ENCODE measurements around the gene TCEA2.
A peak's percentile ranks its signal among the peaks of the same experiment; 100 is the strongest.

The TCEA2 gene

DNA sequence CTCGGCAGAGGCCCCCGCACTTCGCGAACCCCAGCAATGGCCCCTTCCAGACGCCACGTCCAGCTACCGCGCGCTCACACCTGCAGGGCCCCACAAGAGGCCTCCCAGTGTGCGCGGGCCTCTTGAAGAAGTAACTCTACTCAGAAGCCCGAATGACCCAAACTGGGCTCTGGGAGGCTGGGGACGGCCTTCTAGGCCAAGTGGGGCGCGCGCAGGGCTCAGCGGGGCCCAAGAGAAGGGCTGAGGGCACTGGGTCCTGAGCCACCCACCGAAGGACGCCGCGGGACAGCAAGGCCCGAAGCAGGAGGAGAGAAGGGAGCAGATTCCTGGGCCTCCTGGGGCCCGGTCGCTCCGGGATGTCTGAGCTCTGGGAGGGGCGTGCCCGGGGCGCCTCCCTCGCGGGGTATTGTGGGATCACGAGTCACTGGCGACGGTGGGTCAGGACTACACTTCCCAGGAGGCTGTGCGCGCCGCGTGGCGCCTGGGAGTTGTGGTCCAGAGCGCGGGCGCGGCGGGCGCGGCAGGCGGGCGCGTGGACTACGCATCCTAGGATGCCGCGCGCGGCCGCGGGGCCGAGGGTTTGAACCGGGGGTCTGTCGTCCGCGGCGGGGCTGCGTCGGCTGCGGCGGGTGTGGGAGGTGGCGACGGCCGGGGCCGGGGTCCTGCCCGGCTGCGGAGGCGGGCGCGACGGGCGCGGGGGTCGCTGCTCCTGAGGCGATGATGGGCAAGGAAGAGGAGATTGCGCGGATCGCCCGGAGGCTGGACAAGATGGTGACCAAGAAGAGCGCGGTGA is at the start of gene TCEA2:
TSS of gene TCEA2 (plus strand) at position 603 of the 793 bp plus-strand sequence. CDS start at position 718, 115 bp downstream.
- DNase-seq (ENCODE audit: low read depth in 2 of 2) = peak; percentile 91 to 94

GRCh38 chr20:64015635-64016034 is 47.4 kb upstream of the TCEA2 start:
- DNase-seq (ENCODE audit: low read depth in 2 of 2) = no peak

GRCh38 chr20:64021124-64021975 is 41.6 kb upstream of the TCEA2 start:
- DNase-seq (ENCODE audit: low read depth in 2 of 2) = no peak

DNA sequence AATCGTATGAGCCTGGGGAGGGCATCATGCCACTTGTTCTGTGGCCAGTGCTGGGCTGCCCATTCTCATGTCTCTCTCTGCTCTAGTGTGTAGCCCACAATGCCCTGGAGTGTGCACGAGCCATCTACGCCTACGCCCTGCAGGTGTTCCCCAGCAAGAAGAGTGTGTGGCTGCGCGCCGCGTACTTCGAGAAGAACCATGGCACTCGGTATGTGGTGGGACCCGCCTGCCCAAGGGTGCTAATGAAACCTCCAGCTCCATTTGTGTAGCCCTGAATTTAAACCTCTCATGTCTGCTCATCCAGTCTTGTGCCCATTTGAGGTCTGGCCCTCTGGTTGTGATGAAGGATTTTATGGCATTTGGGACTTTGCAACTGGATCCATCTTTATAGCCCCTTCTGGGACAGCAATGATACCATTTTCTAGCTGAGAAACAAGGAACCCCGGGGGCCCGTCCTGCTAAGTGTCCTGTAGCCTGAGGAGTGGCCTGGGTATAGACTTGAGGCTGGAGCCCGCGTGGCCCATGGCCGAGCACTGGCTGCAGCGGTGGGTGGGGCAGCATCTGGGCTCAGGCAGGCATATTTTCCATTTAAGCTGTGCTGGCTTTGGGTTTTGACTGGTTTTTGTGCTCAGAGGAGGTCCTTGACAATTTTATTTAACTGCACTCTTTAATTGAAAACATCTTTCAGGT is 40.2 kb upstream of the TCEA2 start:
- no peak for DNase-seq (ENCODE audit: low read depth in 2 of 2)

GRCh38 chr20:64023361-64024140 is 39.4 kb upstream of the TCEA2 start:
- no peak for DNase-seq (ENCODE audit: low read depth in 2 of 2)

- no peak for DNase-seq (ENCODE audit: low read depth in 2 of 2)
Measured at GRCh38 chr20:64024141-64024990, 38.6 kb upstream of the TCEA2 start.

DNA sequence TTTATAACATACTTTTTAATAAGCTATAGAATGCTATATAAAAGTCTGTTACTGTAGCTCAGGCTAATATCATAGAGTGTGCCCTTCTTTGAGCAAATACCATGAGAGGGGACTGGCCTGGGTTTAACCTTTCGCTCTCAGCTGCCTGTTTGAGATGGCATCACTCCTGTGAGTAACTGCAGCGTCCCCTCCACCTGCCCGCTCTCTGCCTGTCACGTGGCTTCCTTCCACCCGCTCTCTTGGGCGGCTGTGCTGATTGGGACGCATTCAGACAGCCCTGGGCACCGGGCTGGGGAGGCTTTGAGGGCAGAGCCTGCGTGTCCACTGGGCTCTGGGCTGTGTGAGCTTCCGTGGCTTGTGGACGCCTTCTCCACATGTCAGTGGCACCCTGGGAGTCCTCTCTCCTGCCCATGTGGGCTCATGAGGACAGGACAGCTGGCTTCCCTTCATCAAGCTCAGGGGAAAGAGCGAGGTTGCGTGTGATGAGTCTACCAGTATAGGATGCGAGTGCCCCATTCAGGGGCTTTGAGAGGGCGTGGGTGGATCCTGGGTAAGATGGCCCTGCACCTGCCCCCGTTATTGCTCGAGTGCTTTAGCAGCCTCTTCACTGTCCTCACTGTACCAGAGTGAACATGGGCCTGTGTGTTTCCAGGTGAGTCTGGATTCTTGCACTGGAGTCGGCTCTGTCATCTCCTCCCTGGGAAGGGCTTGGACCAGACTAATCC is 37.7 kb upstream of the TCEA2 start:
- DNase-seq (ENCODE audit: low read depth in 2 of 2) = no peak

- no peak for DNase-seq (ENCODE audit: low read depth in 2 of 2)
Measured at GRCh38 chr20:64025826-64026412, 37.1 kb upstream of the TCEA2 start.

DNA sequence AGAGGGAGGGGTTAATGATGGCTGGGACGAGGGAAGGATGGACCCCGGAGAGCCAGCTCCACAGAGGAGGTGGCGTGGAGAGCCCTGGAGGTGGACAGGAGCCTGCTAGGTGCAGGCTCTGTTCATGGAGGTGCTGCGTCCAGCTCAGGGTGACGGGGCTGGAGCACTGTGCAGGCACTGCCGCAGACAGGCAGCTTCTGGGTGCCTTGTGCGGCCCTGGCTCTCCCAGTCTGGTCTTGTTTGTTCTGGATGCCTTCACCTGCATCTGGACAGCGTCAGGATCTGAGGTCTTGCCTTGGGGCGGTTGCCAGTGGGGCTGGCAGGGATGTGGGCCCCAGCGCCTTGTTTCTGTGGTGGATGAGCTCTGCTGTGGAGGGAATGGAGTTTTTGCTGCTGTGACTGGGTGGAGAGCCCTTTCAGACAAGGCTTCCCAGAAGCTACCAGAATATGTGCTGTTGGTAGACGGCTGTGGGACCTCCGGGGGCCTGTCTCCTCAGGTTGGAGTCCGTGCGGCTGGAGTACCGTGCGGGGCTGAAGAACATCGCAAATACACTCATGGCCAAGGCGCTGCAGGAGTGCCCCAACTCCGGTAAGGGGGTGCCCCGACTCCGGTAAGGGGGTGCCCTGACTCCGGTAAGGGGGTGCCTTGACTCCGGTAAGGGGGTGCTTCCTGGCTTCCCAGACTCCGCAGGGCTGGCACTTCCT is 34.9 kb upstream of the TCEA2 start:
- DNase-seq (ENCODE audit: low read depth in 2 of 2) = no peak

GRCh38 chr20:64029293-64030117 is 33.5 kb upstream of the TCEA2 start:
- DNase-seq (ENCODE audit: low read depth in 2 of 2) = no peak

DNA sequence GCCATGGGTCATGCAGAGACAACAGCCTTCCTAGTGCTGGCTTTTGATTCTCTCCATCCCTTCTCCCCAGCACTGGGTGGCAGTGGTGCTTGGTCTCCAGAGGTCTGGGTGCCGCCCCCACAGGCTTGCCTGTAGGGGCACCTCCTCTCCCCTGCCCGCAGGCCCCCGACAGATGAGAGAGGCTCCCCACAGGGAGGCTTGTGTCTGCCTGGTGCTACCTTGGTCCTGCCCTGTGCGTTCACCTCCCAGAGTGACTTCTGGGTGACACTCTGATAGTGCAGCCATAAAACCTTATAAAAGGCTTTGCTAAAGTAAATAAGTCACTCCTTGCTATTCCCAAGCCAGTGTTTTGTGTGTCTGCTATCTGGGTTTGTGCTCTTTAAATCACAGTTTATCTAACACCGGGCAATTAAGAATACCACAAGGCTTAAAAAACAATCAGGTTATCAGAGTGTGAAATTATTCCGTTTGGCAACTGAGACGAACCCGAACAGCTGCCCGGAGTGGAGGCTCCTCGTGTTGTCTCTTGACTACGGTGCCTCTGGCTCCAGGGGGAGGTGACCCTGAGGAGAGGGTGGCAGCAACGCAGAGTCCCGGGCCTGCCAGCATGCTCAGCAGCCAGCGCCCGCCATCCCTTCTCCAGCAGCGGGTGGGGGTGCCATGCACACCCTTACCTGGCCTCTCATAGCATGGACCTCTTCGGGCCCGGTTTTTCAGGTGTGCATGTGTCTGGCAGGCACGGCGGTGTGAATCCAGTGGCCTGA is 32.4 kb upstream of the TCEA2 start:
- DNase-seq (ENCODE audit: low read depth in 2 of 2) = no peak

DNA sequence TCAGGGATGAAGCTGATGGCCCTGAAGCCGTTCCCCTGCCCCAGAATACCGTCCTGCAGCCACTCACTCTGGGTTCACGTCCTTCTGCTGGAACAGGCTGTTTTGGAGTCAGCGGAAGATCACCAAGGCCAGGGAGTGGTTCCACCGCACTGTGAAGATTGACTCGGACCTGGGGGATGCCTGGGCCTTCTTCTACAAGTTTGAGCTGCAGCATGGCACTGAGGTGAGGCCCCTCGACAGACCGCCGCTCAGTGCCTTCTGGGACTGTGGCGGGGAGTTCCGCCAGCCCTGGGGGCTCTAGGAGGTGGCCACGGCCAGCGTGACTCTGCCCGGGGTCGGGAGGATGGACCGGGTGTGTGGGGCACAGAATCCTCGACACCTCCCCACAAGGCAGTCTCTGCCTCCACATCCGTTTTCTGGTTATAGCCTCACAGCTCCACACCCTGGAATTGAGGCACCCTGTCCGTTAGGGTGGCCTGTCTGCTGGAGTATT is 31.1 kb upstream of the TCEA2 start:
- no peak for DNase-seq (ENCODE audit: low read depth in 2 of 2)

GRCh38 chr20:64032706-64033624 is 30.0 kb upstream of the TCEA2 start:
- no peak for DNase-seq (ENCODE audit: low read depth in 2 of 2)

DNA sequence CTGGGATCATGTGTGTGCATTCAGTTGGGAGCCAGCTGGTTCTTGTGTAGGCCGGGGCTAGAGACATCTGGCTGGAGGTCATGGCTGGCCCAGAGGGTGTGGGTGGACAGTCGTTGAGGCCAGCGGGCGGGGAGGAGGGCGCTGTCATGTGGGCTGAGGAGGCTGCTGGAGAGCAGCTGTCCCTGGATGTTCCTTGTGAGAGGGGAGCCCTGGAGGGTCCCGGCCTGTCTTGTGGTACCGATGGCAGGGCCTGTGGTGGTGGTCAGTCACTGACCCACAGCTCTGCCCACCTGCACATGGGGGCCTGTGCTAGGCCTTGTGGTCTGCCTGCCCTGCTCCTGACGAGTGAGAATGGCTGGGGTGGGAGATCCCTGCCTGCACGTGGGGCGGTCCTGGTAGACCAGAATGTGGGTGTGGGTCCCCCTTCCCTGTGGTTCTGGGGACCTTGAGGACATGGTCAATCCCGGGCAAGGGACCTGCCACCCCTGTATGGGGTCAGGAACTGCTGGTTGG is 29.0 kb upstream of the TCEA2 start:
- DNase-seq (ENCODE audit: low read depth in 2 of 2) = no peak

DNA sequence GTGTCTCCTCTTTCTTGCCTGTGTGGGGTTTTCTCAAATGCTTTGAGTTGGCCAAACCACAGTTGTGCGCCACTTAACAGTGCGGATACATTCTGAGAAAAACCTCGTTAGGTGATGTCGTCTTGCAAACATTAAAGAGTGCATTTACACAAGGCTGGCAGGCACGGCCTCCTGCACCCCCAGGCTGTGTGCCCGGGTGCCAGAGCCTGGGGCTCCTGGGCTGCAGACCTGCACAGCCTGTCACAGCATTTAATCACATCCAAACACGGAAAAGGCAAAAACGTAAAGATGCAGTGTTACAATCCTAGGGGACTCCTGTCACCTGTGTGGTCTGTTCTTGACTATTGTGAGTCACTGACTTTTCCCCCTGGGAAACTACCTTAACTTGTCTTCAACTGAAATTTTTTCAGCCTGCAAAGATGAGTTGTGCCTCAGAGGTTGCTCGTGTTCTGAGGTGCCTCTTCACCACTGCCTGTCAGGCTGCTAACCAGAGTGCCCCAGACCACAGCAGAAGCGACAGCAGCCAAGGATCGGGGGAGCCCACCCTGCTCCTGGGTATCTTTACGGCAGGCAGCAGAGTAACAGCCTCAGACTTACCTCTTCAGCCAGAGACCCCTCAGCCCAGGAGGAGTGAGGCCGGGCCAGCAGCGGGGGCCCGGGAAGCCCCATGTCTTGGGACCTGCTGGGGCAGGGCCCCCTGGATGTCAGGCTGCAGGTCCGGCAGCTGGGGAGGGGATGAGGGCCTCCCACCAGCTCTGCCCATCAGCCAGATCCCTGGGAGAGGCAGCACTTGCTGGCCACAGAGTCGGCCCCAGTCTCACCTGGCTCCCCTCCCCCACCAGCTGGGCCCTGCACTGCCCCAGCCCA is 27.7 kb upstream of the TCEA2 start:
- no peak for DNase-seq (ENCODE audit: low read depth in 2 of 2)
